GM18502 (cell line): ENCODE data around the gene TLR4.

ENCODE experiments used
- ATAC-seq: cut with Tn5 transposase; IDR thresholded peaks from one replicate; pipeline ENCODE4 v1.9.1; 2021; ENCODE audit warnings: mild to moderate bottlenecking; ENCODE audit not compliant: unreplicated experiment, poor library complexity

Gene TLR4

DNA sequence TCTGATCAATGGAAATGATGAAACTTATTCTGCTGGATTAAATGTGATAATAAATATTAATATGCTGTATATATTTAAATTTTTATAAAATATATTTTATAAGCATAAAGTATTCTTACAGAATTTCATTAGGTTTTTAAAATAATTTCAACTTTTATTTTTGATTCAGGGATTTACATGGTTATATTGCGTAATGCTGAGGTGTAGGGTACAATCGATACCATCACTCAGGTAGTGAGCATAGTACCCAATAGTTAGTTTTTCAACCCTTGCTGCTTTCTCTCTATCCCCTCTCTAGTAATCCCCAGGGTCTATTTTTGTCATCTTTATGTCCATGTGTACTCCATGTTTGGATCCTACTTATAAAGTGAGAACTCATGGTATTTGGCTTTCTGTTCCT is 5.7 kb downstream of the TLR4 start:
- ATAC-seq: no peak

DNA sequence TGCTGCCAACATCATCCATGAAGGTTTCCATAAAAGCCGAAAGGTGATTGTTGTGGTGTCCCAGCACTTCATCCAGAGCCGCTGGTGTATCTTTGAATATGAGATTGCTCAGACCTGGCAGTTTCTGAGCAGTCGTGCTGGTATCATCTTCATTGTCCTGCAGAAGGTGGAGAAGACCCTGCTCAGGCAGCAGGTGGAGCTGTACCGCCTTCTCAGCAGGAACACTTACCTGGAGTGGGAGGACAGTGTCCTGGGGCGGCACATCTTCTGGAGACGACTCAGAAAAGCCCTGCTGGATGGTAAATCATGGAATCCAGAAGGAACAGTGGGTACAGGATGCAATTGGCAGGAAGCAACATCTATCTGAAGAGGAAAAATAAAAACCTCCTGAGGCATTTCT is 10.1 kb downstream of the TLR4 start:
- no peak for ATAC-seq

DNA sequence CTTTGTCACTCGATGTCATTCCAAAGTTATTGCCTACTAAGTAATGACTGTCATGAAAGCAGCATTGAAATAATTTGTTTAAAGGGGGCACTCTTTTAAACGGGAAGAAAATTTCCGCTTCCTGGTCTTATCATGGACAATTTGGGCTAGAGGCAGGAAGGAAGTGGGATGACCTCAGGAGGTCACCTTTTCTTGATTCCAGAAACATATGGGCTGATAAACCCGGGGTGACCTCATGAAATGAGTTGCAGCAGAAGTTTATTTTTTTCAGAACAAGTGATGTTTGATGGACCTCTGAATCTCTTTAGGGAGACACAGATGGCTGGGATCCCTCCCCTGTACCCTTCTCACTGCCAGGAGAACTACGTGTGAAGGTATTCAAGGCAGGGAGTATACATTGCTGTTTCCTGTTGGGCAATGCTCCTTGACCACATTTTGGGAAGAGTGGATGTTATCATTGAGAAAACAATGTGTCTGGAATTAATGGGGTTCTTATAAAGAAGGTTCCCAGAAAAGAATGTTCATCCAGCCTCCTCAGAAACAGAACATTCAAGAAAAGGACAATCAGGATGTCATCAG is 11.3 kb downstream of the TLR4 start:
- no peak for ATAC-seq

DNA sequence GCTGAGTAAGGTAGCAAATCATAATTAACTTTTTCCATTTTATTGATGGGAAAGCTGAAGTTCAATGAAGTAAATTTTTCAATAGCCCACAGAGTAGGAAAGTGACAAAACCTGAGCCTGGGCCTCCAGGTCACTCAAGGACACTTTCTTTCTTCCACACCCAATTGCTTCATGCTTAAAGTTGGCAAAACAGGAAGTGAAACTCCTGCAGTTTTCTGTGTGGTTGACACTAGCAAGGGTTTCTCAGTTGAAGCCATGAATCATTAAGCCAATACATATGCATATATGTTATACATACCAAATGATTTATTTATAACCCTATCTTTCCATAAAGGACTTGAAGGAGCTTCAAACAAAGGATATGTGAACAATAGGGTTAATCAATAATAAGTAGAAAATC is 13.9 kb downstream of the TLR4 start:
- ATAC-seq: peak; percentile 100

DNA sequence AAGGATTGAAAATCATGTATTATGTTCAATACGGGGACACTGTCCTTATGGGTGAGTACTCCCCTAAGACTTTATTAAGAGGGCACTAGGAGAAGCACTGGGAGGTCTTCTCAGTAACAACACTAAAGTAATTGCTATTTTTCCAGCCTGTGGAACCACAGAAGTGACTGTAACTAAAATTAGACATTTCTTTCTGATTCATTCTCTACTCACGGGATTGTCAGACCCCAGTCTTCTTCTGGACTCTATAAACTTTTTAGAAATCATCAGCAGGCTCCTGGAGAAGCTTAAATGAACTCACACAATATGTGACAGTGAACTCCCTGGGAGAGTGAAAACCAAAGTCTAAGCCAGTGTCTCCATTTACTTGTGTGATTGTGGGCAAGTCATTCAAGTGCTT is 14.5 kb downstream of the TLR4 start:
- ATAC-seq: no peak

DNA sequence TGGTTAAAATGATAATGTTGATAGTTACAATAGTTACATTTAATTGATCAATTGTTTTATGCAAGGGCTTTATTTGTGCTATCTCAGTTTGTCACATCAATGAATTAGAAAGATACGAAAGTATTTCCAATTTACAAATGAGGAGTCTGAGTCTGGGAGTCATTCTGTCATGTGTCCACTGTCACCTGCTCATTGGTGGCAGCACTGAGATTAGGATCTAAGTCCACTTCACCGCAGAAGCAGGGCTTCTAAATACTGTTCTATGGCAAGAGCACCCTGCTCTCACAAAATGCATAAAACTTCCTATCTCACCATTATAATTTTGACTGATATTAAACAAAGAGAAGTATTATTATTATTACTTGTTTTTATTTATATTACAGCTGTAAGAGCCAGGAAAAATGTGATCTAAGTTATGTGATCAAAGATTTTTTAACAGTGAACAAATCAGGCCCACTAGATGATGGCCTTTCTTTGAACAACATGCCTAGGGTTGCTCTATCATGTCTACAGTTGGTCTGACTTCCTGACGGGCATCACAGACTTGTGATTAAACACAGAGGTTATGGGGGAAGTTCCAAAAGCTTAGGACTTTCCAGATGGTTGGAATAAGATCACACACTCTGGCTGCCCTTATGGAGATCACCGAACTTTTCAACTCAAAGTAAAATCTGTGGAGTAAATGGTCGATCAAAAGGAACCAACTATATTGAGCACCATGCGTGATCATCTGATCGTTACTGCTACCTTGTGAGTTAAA is 15.1 kb downstream of the TLR4 start:
- no peak for ATAC-seq

DNA sequence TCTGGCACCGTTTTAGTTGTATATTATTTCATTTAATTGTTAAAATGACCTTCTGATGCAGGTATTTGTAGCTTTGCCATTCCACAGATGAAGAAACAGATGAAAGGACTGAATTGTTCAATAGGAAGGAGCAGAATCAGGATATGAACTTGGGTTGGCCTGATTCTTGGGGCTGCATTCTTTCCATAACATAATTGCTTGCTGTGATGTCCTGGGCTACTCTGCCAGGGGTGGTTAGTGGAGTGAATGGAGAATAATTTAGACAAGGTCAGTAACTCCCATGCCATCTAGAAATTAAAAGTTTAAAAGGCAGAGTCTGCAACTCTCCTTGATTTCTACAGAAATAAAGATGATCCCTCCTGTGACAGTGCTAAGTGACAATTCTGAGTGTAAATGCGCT is 15.9 kb downstream of the TLR4 start:
- no peak for ATAC-seq

DNA sequence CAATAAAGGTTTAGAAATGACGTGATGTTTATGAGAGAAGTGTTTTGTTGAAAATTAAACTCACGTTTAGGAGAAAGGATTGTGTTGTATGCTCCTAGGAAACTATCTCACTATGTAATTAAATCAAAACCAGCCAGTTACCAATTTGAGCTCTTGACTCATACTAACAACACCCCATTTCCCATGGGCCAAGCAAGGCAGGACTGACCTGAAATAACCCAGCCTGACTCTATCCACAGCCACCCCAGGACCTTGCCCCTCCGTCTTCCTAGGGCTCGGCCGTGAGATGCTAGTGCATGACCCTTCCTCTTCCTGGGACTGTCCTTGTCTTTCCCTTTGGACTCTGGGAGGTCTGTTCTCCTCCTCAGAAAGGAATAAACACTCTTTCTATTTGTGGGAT is 16.4 kb downstream of the TLR4 start:
- no peak for ATAC-seq

DNA sequence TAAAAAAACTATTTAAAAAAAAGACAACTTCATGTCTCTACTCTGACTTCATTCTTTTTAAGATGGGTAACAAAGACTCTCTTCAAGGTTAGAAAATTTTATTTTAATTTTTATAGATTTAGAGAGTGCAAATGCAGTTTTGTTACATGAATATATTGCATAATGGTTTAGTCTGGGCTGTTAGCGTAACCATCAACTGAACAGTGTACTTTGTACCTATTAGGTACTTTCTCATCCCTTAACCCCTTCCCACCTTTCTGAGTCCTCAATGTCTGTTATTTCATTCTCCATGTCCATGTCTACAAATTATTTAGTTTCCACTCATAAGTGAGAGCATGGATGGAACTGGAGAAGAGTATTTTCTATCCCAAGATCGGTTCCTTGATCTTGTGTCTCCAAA is 16.8 kb downstream of the TLR4 start:
- no peak for ATAC-seq

DNA sequence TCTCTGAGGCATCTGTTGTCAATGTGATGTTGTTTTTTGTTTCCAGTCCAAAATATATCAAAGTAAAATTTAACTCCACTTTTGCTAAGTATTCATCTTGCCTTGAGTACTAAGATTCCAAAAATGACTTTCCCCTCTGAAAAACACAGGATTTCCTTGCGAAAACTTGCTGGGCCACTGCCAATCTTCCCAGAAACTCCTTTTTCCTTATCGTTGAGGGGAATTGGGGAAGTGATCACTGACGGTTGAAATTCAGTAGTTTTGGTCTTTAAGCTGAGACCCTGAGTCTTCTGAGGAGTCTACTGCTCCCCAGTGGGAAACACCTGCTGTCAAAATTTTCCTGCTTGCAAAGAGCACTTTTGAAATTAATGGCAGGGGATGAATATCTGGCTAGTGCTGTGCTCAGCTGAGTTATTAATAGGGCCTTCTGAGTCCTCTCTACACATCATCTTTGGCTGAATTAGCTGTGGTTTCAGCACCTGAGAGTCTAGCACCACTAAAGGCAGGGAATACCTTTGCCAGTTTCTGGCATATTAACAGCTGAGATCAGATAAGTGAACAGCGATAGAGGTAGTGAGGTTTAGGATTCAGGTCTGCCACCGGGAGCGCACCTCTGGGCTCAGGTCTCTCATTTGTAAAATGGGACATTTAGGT is 18.0 kb downstream of the TLR4 start:
- ATAC-seq: no peak

DNA sequence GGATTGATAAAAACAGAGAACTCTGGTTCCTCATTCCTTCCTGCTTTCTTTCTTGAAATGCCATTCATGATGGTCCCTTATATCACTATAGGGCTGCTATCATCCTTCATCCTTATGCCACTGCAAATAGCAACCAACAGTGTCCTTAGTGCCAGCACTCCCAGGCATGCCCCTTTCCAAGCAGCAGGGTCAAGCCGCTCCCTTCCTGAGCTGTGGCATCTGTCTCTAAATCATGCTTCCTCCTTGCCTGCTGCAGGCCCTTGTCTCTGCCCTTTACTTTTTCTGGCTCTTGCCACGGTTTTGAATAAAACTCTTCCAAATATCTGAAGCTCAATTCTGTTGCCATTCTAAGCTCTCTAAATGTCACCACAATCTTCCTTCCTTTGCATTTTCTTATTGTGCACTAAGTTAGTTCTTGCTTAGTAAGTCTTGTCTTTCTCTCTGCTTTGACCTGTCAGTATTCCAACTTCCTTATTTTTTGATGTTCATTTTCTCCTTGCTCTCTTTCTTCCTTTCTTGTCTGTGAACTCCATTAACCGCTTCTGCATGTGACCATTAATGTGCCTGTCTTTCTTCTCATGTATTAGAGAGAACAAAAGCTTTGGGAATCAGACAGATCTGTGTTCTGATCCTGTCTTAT is 19.9 kb downstream of the TLR4 start:
- ATAC-seq: no peak

DNA sequence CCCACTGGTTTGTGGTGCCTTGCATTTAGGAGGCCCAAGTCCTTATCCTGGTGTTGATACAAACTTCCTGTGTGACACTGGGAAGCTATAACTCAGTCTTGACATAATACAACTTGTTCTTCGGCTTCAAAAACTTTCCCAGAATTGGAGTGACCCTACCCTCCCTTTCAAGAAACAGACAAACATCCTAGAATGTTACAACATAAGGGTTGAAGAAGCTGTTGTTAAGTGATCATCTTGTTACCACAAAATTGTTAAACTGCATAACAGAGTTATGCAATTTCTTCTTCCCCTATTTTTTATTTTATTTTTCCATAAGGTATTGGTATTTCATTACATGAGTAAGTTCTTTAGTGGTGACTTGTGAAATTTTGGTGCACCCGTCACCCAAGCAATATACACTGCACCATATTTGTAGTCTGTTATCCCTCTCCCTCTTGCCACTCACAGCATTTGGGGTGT is 21.3 kb downstream of the TLR4 start:
- ATAC-seq: no peak

DNA sequence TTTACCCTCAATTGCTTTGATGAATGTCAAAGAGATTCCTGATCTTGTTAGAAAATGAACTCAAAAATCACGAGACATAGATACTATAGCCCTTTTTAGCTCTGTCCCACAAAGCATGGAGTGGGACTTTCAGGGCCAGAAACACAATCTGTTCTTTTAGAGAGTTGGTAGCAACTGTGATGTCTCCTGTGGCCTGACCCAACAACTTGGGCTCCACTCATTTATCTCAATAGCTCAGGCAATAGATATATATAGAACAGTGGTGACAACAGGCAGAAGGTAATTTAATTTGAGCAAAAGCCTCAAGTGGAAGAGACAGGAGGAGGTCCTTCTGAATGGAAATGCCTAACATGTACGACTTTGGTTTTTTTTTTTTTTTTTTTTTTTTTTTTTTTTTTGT is 25.2 kb downstream of the TLR4 start:
- ATAC-seq: no peak

DNA sequence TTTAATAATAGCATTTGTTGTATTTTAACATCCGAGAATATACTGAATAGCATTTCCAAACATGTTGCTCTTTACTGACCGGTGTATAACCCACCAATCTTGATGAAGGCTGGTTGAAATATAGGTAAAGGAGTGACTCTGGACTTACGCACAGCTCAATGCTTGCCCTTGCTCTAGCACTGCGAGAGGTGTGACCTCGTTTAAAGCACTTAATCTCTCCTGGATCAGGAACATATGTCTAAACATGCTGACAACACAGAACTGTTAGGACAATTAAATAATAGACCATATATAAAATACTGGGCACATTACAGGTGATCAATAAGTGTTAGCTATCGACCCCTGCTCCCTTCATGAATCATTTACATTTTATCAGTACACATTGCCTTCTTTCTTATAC is 28.3 kb downstream of the TLR4 start:
- ATAC-seq: no peak

DNA sequence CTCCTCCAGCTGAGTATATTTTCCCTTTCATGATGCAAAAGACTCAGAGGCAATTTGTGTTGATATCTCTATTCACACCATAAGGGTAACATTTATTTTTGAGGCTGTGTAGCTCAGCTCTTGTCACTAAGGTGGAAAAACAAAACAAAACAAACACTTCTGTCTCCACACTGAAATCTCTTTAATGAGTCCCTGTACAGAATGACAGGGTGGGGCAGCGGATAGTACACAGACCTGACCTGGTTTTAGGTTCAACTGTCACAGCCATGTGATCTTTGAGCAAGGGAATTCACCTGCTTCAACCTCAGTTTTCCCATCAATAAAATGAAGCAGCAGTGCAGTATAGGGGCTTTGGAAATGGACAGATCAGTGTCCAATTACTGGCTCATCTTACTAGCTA is 29.3 kb downstream of the TLR4 start:
- ATAC-seq: no peak

DNA sequence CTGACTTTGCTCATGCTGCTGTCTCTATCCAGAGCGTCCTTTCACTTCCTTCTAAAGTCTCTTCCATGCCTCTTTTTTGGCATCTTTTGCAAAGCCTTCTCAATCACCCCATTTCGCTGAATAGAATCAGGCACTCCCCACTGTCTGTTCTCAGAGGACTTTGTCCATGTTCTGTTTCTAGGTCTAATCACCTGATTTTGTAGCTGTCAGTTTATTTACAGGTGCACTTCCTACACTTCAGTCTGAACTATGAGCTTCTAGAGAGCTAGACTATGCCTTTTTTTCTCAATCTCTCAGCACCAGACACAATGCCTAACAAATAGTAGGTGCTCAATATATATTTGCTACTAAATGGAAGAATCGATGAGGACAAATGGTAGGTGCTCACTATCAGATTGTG is 29.9 kb downstream of the TLR4 start:
- no peak for ATAC-seq

DNA sequence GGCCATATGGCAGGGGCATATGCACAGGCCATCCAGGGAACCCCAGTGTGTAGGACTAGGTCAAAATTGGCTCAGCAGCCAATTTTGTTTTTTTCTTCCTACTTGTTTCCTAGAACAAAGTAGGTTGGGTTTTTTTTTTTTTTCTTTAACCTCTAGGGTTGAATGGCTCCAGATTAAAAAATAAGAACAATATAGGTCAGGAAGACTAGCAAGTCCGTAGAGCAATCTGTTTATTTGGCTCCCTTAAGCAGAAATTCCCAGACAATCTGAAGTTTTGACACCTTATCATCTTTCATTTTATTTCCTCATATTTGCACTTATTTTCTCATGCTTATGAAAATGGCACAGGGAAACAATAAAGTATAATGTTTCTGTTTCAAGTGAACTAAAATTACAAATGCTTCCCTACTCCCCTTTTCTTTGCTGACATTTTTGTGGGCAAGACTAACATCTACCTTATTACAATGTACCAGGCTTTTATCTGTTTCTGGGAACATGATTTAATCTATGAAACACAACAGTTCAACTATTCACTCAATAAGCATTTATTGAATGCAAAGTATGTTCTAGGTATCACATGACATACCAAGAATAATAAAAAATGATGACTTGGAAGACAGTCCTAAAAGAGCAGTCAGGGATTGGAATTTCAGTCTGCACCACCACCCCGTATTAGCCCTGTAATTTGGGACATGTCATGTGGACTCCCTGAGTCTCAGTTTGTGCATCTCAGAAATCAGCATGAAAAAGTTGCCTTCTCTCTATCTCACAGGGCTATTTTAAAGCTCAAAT is 30.5 kb downstream of the TLR4 start:
- no peak for ATAC-seq

DNA sequence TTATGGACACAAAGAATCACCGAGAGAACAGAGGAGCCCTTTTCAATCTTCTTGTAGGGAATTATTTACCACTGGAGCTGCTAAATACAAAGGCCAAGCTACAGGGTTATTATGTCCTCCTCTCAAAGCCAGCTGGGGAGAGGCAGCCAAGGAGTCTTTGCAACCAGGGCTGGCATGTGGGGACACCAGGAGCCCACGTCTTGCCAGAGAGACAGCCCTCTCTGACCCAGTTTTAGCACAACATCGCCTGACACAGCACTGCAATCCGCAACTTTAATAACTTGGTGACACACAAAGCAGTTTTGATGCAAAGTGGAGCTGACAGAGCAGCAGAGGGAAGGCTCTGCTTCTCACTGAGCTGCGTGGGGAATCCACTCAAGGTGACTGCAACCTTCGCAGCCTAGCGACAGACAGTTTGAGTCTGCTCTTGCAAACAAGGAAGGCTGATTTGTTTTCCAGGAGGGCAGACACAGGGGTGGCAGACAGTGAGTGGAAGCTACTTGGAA is 33.6 kb downstream of the TLR4 start:
- ATAC-seq: no peak

DNA sequence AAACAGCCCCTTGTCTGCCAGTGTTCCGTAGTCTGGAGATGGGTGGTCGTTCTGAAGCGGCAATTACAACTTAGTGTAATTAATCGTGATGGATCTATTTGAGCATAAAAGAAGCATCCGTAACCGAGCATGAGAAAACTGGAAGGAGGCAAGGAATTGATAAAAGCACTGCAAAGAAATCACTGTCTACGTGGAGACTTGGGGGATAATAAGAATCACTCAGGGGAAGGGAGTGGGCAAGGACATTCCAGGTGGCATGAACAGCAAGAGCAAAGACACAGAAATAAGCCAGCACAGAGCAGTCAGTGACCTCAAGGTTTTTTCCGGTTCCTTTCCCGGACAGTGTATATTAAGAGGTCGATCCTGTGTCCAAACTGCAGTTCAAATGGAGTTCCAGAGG is 35.0 kb downstream of the TLR4 start:
- no peak for ATAC-seq

DNA sequence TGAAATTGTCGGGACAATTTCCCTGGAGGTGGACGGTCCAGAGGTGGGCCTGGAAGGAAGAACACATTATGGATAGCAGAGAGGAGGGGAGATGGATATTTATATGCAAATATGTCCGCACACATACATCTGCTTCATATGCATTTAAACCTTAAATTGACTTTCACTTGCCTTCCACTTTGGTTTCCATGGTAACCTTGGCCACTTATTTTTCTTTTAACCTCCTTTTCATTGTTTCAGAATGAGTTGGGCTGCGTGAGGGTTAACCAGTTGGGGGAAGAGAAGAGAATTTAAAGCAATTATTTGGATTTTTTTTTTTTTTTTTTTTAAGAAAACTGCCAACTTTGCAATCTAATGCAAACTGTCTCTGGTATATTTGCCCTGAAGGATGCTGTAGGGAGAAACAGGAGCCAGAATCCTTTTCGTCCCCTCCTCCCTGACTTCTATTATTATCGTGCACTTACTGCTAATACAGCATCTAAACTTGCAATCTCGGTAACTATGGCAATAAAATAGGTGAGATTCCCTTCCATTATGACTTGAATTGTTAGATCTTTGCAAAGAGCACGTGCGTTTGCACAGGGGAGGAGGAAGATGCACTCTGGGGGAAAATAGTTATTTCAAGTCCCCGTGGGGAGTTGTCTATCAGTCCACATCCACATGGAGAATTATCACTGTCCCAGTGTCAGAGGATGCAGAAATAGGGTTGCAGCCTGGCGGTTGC is 35.6 kb downstream of the TLR4 start:
- ATAC-seq: no peak
